GM12878 (cell line): Measurements from ENCODE around the gene PRDM15.

ENCODE experiments used
- CBX3 ChIP-seq: fragments of 200-600 bp; sonication (generic); IDR thresholded peaks from 2 replicates; pipeline ENCODE4 v1.6.1; 2016; ENCODE audit warnings: low read depth, borderline replicate concordance
- CEBPZ ChIP-seq: fragments of 150-350 bp; IDR thresholded peaks from 2 replicates; pipeline ENCODE4 v1.6.1; 2016; ENCODE audit warnings: low read depth, low read length
- CTCF ChIP-seq, 3 experiments: IDR thresholded peaks in 2 of 3; conservative IDR thresholded peaks in 1 of 3; 2 replicates each; pipeline ENCODE4 v1.5.1; 2011; ENCODE audit warnings: low read depth in 3 of 3, low read length in 3 of 3, mild to moderate bottlenecking in 3 of 3, control low read depth in 2 of 3, moderate library complexity in 2 of 3, inconsistent platforms in 1 of 3, mixed read lengths in 1 of 3; ENCODE audit not compliant: control insufficient read depth in 2 of 3, insufficient read depth in 1 of 3; ENCODE audit errors: extremely low read depth in 1 of 3
- DPF2 ChIP-seq: fragments of 450-650 bp; IDR thresholded peaks from 2 replicates; pipeline ENCODE4 v1.6.1; 2017; ENCODE audit warnings: mild to moderate bottlenecking
- ETV6 ChIP-seq, 2 experiments: fragments of 450-650 bp in 1 of 2; IDR thresholded peaks in 1 of 2; conservative IDR thresholded peaks in 1 of 2; 2 replicates each; pipeline ENCODE4 v1.6.1; 2014; ENCODE audit warnings: antibody characterized with exemption in 1 of 2, borderline replicate concordance in 1 of 2, low read depth in 1 of 2, mild to moderate bottlenecking in 1 of 2, moderate library complexity in 1 of 2
- FOXM1 ChIP-seq: IDR thresholded peaks from 2 replicates; pipeline ENCODE4 v1.6.1; 2012; ENCODE audit warnings: low read depth, mild to moderate bottlenecking, inconsistent platforms, low read length, moderate library complexity
- MYC ChIP-seq: IDR thresholded peaks from 2 replicates; pipeline ENCODE4 v1.6.1; 2011; ENCODE audit warnings: mild to moderate bottlenecking, low read length, moderate library complexity, inconsistent platforms; ENCODE audit not compliant: insufficient read depth, insufficient replicate concordance, insufficient read length, severe bottlenecking
- PML ChIP-seq: IDR thresholded peaks from 2 replicates; pipeline ENCODE4 v1.6.1; 2012; ENCODE audit warnings: low read length, inconsistent platforms
- REST ChIP-seq: IDR thresholded peaks from 2 replicates; pipeline ENCODE4 v1.6.1; 2012; ENCODE audit warnings: mild to moderate bottlenecking, low read depth, low read length

- no peak for TF ChIP-seq MYC
- TF ChIP-seq FOXM1: no peak
- no peak for TF ChIP-seq PML
- no peak for TF ChIP-seq CTCF (IDR thresholded peaks at IDR 0.05 in 2 of 3, conservative IDR thresholded peaks at IDR 0.05 in 1 of 3; ENCODE audit: control insufficient read depth in 2 of 3, extremely low read depth in 1 of 3, insufficient read depth in 1 of 3, low read depth in 3 of 3, low read length in 3 of 3)
- no peak for TF ChIP-seq REST
- no peak for TF ChIP-seq DPF2
- TF ChIP-seq CEBPZ: no peak
- TF ChIP-seq CBX3: no peak
- TF ChIP-seq ETV6 (conservative IDR thresholded peaks at IDR 0.05 in 1 of 2, IDR thresholded peaks at IDR 0.05 in 1 of 2; ENCODE audit: borderline replicate concordance in 1 of 2, low read depth in 1 of 2): no peak
Measured at GRCh38 chr21:41848533-41848932, 30.6 kb downstream of the PRDM15 start.
